Activated T-cell treated with anti-CD3 and anti-CD28 coated beads, Interleukin-2, amount 50 U/mL, for 72 hours (primary cell): Measurements from ENCODE around the gene CHD8. TPM values are rescaled to one million over a fixed set of nuclear protein-coding genes. Genes with fewer than 3 reads are reported as not detected.

Source experiments
- total RNA-seq, 2 donors: library from RNA; stranded (reverse); gene quantifications; one replicate each; pipeline ENCODE4 v1.2.3, GENCODE V29; 2022

The CHD8 gene
- total RNA-seq, 2 donors from 2014 or later, result 102 to 107 TPM

Other genes with a start within 250 kb of the CHD8 start
- 1,000 to 10,000 TPM; 1,220 to 1,492 TPM for gene HNRNPC, start 186.7 kb downstream of the CHD8 start, total RNA-seq
- not detected for gene RPGRIP1, start 176.0 kb downstream of the CHD8 start, total RNA-seq
- 100 to 1,000 TPM; 141 to 155 TPM for gene SUPT16H, start 72.1 kb downstream of the CHD8 start, total RNA-seq
- gene RAB2B, start 20.8 kb upstream of the CHD8 start, total RNA-seq, result 10 to 100 TPM; 44.5 to 45.4 TPM
- 10 to 100 TPM; 68.9 to 72.4 TPM for gene TOX4, start 21.1 kb upstream of the CHD8 start, total RNA-seq
- 10 to 100 TPM; 62.1 to 71.0 TPM for gene METTL3, start 55.2 kb upstream of the CHD8 start, total RNA-seq
- 1 to 10 TPM; 5.3 TPM for gene SALL2, start 70.2 kb upstream of the CHD8 start, total RNA-seq
- not detected for gene OR10G3, start 124.0 kb upstream of the CHD8 start, total RNA-seq
- gene OR10G2, start 178.8 kb upstream of the CHD8 start, total RNA-seq, result not detected
- gene OR4E2, start 197.7 kb upstream of the CHD8 start, total RNA-seq, result not detected
- gene OR4E1, start 217.7 kb upstream of the CHD8 start, total RNA-seq, result not detected